ENCODE data around the gene PDX1.

The PDX1 gene

DNA sequence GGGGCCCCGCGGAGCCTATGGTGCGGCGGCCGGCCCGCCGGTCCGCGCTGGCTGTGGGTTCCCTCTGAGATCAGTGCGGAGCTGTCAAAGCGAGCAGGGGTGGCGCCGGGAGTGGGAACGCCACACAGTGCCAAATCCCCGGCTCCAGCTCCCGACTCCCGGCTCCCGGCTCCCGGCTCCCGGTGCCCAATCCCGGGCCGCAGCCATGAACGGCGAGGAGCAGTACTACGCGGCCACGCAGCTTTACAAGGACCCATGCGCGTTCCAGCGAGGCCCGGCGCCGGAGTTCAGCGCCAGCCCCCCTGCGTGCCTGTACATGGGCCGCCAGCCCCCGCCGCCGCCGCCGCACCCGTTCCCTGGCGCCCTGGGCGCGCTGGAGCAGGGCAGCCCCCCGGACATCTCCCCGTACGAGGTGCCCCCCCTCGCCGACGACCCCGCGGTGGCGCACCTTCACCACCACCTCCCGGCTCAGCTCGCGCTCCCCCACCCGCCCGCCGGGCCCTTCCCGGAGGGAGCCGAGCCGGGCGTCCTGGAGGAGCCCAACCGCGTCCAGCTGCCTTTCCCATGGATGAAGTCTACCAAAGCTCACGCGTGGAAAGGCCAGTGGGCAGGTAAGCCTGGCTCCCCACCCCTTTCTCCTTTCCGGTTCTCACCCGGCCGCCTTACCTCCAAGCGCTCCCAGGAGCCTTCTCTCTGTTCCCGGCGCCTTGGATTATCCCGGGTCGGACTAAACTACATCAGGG lies at the start of gene PDX1:
PDX1 (plus strand) TSS at position 67 of the 743 bp plus-strand sequence; CDS start at position 206, 139 bp downstream.
- no peak for DNase-seq

DNA sequence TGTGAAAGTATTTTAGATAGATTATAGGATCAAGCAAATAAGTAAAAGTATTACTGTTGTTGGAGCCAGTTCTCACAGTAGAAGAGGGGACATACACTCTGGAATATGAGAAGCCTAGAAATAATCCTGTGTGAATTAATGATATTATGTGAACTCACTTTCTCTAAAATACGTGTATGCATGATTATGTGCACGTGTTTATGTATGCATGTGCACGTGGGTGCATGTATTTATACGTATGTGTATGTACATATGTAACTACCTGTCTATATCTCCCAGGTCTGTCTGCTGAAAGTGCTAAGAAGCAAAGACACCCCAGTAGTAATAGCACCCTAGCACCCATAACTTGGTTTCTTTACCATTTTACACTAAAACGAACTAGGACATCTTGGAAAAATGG lies 41.5 kb upstream of the PDX1 start:
- no peak for DNase-seq

DNA sequence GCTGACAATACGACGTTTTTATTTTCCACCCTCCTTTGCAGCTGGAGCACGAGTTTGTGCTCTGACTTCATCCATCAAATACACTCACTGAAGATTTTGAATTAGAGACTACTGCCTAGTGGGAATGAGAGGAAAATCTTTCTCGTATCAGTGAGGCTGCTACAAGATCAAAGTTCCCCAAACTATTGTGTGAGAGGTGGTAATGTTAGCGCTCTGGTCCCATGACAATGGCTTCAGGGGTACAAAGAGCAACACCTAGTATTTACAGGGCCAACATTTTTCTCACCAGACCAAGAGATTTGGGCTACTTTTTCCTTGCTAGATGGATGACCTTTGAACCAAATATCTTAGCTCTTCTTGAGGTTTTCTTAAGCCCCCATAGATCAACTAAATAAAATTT lies 30.3 kb upstream of the PDX1 start:
- DNase-seq: no peak

DNA sequence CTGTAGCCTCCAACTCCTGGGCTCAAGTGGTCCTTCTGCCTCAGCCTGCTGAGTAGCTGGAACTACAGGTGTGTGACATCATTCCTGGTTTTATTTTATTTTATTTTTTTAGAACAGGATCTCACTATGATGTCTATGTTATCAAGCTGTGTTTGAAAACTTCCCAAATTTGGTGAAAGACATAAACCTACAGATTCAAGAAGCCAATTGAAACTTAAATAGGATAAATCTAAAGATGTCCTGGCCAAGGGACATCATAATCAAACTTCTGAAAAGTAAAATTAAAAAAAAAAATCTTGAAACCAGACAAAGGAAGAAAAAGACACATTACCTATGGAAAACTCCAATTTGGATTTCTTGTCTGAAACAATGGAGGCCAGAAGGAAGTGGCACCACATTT lies 23.1 kb upstream of the PDX1 start:
- no peak for DNase-seq

DNA sequence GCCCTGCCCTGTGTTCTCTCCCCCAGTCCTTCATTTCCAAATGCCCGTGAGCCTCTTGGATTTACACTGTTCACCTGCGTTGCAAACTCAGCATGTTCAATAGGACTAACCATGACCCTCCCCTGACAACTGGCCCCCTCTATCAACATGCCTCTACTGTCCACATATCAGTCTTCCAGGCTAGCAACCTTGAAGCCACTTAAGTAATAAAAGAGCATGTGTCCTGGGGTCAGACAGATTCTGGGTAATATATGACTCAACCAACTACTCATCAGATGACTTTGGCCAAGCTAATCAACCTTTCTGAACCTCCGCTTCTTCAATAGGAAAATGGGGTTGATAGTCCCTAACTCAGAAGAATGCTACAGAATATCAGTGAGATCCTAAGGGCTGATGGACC lies 15.1 kb upstream of the PDX1 start:
- DNase-seq: no peak

DNA sequence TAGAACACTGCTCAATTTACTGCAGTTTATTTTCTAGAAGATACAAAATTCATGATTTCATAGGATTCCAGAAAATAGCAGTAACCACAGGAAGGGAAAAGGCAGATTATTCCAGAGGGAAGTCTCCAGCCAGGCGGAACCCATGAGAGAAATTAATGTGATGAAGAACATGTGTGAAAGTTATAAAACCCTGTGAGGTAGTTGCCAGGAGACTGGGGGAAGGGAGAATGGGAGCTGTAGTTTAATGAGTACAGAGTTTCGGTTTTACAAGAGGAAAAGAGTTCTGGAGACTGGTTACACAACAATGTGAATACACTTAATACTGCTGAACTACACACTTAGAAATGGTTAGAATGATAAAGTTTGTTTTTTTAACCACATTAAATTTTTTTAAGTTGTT lies 14.2 kb upstream of the PDX1 start:
- no peak for DNase-seq

DNA sequence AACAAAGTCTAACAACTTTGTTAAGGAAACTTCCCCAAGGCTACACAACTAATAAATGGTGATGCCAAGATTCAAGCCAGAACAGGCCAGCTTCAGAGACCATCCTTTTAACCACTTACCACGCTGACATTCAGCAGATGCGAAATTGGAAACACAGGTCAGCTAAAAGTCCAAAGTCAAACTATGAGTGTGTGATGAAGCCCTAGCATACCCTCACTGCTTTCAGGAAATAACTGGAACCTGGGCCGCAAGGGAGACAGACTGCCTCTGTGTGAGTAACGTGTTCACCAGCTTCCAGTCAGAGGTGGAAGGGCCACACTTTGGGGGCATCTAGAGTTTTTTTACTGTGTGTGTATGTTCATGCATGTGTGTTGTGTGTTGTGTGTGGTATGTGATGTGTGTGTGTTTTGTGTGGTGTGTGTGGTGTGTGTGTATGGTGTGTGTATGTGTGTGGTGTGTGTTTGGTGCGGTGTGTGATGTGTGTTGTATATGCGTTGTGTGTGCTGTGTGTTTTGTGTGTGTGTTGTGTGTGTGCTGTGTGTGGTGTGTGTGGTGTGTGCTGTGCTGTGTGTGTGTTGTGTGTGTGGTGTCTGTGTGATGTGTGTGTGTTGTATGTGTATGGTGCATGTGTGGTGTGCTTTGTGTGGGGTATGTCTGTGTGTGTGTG lies 12.5 kb upstream of the PDX1 start:
- DNase-seq: no peak

DNA sequence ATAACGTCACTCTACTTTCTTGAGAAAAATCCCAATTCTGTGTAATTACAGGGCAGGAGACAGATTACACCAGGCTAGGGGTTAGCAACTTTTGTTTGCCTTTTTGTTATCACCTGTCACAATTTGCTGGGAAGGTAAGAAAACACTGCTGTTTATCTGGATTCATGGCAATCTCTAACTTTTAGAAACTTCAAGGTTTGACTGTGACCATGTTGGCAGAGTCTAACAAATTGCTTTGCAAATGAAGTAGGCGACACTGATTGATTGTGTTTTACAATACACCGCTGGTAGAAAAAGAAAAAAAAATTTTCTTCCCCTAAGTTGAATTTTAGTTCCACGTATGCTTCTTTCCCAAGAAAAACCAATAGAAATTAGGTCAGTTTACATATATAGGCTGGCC lies 10.4 kb upstream of the PDX1 start:
- no peak for DNase-seq

DNA sequence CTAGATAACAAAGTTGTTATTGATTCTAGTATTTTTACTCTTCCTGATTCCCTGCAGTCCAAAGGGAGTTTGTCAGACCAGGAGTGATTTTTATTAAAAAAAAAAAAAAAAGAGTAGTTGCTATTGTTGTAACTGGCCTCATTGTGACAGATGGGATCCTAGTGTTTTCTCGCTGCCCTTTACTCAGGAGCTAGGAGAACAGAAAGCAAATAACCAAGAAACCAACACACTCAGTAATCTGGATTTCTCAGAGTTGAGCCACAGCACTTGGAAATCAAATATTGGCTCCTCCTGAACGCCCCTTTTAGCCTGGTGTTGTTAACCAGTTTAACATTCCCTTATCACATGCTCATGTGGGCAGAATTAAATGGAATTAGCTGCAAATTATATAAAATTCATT lies 8.3 kb upstream of the PDX1 start:
- DNase-seq: no peak

DNA sequence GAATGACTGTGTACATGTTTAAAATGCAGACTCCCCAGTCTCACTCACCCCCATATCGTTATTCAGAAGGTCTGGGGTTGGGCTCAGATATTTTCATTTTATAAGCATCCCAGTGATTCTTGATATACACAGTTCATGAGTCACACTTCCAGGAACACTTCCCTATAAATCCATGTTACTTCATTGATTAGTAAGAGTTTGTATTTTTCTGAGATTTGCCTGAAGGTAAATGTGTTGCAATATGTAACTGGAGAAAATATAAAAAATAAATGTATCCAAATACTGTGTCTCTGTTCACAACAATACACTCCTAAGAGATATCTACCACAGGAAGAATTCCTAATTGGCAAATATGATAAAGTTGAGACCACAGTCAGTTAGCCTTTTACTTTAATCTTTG lies 6.6 kb upstream of the PDX1 start:
- no peak for DNase-seq

DNA sequence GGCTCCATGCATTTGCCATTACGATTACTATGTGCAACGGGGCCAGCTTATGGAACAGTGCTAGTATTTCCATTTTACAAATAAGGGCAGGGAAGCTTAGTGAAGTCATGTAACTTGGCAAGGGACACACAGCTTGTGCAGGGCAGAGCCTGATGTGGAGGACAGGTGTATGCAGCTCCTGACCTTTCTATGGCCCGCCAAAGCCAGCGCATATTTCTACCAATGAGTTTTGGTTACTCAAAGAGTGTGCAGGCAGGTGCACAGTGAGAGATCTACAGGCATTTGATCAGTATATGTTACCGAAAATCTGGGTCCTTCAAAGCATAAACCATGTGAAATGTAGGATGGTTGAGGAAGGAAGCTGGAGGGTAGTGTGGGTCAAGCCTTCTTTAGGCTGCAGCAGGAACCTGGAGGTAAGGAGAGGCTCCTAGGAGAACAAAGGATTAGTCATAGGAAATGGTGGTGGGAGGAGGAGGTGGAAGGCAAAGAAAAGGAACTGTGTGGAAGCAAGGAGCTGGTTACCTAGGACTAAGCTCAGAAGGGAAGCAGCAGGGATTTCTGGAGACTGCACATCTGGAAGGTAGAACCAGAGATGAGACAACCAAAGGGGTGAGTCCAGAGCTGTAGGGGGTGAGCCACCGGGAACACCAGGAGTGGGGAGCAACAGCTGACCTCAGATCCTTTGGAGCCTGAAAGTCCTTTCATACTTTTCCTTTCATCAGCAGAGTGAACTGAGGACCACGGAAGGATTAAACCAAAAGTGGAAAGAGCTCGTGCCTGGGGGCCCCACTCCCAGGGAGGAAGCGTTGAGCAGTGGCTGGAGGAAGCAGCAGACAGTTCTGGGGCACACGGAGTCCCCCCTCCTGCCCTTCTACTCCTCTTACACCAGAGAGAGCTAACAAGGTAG lies 4.2 kb upstream of the PDX1 start:
- no peak for DNase-seq

DNA sequence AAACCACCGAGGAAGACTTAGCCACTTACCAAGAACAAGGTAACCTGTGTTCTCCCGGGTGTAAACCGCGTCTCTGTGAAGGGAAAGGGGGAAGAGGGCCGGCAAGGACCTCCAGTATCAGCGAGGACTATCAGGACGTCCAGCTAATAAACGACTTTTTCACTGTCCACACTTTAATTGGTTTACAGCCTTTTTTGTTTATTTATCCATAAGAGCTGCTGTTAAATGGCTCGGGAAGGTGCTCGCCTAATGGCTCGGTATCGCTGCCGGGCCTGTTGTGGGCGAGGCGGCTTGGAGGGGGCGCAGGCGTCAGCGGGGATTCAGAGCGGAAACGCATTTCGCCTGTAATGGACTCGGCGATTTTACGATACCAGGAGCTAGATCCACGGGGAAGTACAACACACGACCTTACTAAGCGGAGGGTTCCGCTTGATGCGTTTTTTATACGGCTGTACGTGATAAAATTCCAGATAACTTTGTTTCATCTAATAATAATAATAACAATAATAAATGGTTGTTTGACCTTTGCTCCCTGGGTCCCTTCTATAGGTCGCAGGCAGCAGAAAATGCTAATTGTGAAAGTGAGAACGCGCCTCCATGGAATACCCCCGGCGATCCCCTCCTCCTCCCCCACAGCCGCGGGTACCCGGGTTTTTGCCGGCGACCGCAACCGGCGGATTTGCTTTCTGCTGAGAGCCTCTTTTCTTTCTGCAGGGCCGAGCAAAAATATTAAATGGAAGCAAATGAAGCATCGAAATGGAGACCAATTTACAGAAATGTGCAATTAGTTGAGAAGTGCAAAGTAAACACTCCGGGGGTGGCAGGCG lies 2.5 kb upstream of the PDX1 start:
- no peak for DNase-seq

DNA sequence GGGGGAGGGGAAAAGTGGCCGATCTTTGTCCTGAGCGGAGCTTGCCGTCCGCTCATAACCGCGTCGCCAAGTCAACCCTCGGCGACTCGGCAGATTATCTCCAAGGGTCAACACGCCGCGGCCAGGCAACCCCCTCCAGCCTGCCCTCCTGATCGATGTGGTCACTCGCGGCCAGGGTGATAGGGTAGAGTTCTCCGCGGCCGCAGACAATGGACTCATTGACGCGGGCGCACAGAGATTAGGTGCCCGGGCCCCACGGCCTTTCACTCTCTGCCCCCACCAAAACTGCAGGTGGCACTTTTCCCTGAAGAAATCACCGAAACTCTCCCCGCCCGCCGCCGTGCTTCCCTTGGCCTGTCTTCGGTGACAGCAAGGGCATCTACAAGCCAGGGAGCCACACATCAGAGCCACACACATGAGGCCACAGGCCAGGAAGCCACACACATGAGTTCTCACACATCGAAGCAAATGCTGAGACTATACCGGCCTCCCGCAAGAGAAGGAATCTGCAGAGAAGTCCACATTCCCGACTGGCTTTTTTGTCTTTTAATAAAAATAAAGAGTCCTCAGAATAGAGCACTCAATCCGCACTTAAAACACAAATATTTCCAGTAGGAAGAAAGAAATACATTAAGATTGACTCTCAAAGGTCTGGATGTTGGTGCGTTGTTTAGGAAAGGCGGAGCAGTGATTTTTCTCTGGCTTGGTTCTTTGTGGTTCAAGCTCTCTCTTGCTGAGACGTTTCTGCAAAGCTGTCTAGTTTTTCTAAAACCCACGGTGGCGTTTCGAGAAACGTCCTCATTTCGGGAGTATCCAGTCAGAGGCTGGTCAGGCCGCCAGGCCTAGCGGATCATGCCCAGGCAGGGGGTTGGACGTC lies 1.5 kb upstream of the PDX1 start:
- no peak for DNase-seq

DNA sequence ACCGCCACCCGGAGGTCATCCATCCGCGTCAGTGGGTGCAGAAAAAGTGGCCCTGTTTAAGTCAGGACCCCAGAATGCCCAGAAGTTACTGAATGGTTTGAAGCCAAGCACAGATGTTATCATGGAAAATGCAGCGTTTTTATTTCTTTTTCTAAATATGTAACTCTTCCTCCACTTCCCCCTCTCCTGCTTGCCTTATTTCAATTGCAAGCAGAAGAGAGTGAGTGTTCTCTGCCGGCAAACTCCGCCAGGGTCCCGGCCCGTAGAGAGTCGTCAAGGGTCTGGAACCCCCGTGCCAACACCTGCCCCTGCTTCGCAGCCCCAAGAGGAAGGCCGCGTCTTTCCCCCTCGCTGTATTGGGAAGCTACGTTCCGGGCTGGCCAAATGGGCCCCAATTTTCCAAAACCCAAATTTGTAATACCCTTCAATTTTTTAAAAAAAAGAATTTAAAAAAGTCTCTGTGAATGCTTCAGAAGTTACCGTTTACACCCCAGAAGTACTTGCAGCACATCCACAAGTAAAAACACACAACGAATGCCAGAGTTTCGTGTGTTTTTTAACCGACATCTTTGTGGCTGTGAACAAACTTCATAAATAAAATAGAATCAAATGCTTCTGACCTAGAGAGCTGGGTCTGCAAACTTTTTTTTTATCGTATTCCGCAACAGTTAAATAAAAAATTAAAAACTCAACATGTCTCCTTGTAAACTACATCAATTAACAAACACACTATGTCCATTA lies 712 bp upstream of the PDX1 start:
- DNase-seq: no peak

DNA sequence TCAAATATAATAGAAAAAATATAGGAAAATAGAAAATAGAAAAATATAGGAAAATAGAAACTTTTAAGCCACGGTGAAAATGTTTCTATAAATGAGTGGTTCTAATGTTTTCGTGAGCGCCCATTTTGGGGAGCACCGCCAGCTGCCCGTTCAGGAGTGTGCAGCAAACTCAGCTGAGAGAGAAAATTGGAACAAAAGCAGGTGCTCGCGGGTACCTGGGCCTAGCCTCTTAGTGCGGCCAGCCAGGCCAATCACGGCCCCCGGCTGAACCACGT lies 204 bp upstream of the PDX1 start:
- DNase-seq: no peak

DNA sequence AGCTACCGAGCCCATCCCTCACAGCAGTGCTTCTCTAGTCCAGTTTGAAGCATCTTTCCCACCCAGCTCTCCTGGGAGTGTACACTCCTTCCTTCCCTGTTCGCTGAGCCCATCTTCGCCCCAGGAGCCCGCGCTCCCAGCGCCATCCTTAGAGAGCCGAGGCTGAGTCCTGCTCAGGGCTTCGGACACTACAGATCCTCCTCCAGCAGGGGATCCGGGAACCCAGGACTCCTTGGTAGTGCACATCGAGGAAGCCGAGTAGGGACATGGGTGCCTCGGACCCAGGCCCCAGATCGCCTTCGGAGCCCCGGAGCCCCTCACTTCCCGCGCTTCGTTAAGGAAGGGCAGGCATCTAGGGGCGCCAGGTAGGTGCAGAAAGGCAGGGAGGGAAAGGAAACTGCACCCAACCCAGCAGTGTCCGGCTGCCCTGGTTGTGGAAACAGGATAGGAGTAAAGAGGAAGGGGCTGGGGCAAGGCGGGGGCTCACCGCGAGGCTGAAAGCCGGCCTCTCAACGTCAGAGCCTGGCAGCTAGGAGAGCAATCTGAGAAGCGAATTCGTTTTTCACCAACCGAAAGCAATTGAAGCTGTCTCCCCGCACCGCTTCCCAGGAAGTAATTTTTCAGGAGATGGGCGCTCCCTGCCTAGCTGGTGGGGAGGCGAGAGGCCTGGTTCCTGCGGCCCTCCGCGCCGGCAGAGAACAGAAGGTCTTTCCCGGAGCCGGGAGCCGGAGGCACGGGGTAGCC lies 1.0 kb downstream of the PDX1 start:
- DNase-seq: no peak

DNA sequence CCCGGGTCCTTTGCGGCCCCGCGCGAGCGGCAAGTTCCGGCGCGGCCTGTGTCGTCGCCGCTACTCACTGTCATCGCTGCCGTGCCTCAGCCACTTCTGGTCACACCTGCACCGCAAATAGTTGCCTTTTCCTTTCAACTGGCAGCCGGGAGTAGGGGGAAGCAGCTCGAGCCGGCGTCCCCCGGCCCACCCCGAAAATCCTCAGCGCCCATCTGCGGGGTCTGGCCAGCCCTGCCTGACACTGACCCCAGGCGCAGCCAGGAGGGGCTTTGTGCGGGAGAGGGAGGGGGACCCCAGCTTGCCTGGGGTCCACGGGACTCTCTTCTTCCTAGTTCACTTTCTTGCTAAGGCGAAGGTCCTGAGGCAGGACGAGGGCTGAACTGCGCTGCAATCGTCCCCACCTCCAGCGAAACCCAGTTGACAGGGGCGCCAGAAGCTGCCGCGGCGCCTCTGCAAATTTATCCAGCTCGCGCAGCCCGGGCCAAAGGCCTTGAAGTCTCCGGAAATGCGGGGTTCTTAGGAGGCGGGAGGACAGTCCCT lies 1.7 kb downstream of the PDX1 start:
- no peak for DNase-seq

DNA sequence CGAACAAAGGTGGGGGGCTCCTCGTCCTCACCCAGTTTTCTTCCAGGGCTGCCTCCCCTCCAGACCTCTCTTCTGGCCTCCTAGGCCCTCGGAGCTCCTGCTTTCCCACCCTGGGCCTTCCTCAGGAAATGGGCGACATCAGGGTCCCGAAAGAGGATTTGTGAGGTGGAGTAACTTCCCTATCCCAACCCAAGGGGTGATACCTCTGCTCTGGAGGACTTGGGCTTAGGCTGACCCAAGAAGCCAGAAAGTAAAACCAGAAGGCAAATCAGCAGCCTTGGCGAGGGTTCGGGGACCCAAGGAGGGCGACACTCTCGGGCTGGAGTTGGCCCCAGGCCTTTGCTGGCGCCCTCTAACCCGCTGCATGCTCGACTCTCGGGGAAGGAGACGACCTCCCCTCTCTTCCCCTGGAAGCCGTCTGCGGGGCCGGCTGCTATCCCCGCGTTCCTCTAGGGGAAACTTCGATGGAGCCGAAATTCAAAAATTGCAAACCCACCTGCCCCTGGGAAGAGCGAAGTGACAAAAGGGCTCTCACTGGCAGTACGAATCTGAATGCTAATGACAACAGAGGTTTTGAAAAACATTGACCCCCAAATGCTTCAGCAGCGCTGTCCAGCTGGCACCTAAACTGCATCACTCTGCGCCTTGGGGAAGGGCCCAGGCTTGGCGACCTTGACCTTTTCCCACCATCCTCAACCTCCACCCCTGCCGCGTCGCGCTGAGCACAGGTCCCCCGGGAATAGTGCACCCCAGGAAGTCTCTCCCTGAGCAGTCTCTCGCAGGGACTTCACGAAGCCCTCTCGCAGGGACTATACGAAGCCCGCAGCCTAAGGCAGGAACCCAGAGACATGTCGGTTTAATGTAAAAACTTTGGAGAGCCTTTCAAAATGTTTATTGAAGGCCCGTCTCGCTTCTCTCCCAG lies 2.4 kb downstream of the PDX1 start:
- DNase-seq: no peak

All from amniotic stem cell (primary cell).